Endothelial cell of umbilical vein (primary cell): ENCODE data around the gene TNN. TPM values are rescaled to one million over a fixed set of nuclear protein-coding genes. Genes with fewer than 3 reads are reported as not detected.

Experiments
- BruUV-seq: library from RNA; stranded (reverse); fragments of 400-500 nt; replicated peaks from 2 replicates; lab custom pipeline; 2021; lab: Mats Ljungman, UMichigan
- CTCF ChIA-PET: fragments of 300-600, 350-600 bp; sonication (Branson Sonifier 250); formaldehyde crosslinking; loops from one replicate; lab custom pipeline; 2021; ENCODE audit warnings: antibody characterized with exemption, inconsistent platforms; lab: Charles Lee
- POLR2A ChIA-PET: fragments of 300-600, 350-600 bp; sonication (Branson Sonifier 250); formaldehyde crosslinking; loops from one replicate; lab custom pipeline; 2021; ENCODE audit warnings: antibody characterized with exemption, inconsistent platforms; lab: Charles Lee
- DNase-seq: peaks from one replicate; pipeline ENCODE4 v3.0.0-alpha.2; 2011; ENCODE audit warnings: low read depth, low spot score
- FAIRE-seq: peaks from 2 replicates; lab custom pipeline; 2011; peaks lifted over from hg19 to GRCh38; lab: Jason Lieb, UNC
- H2AFZ ChIP-seq: 2 replicates; pipeline ENCODE4 v1.6.0; 2012; ENCODE audit warnings: low read depth, low read length, control low read depth, inconsistent platforms
- H3K27ac ChIP-seq: 2 replicates; pipeline ENCODE4 v1.5.1; 2011; ENCODE audit warnings: low read depth, mild to moderate bottlenecking, control low read depth, low read length, moderate library complexity; ENCODE audit not compliant: insufficient read depth
- H3K27me3 ChIP-seq, 2 experiments: 2 replicates each; pipeline versions ENCODE4 v1.6.0 to v1.6.1; 2011; ENCODE audit warnings: low read length in 2 of 2, mixed read lengths in 1 of 2; ENCODE audit not compliant: control insufficient read depth in 2 of 2, insufficient read depth in 2 of 2
- H3K36me3 ChIP-seq, 2 experiments: 2 replicates in 1 of 2; 3 replicates in 1 of 2; pipeline ENCODE4 v1.5.1; 2011; ENCODE audit warnings: low read length in 2 of 2, mild to moderate bottlenecking in 1 of 2, moderate library complexity in 1 of 2; ENCODE audit not compliant: control insufficient read depth in 2 of 2, insufficient read depth in 2 of 2; ENCODE audit errors: extremely low read depth in 1 of 2
- H3K4me1 ChIP-seq: 3 replicates; pipeline ENCODE4 v1.5.1; 2011; ENCODE audit warnings: mild to moderate bottlenecking, low read length; ENCODE audit not compliant: control insufficient read depth, insufficient read depth; ENCODE audit errors: extremely low read depth
- H3K4me2 ChIP-seq: 2 replicates; pipeline ENCODE4 v1.6.1; 2011; ENCODE audit warnings: low read length, control low read depth, mixed read lengths; ENCODE audit not compliant: insufficient read depth
- H3K4me3 ChIP-seq, 3 experiments: fragments of 200-600 bp in 1 of 3; sonication (generic), shearing (Covaris generic) in 1 of 3; replicated peaks in 1 of 3; 2 replicates each; pipeline ENCODE4 v1.5.1; 2011 to 2016; ENCODE audit warnings: control low read depth in 3 of 3, low read length in 3 of 3, mild to moderate bottlenecking in 2 of 3, inconsistent platforms in 1 of 3, low read depth in 1 of 3, moderate library complexity in 1 of 3; ENCODE audit not compliant: insufficient read depth in 1 of 3
- H3K79me2 ChIP-seq: 2 replicates; pipeline ENCODE4 v1.6.0; 2012; ENCODE audit warnings: low read length, inconsistent platforms; ENCODE audit not compliant: control insufficient read depth, insufficient read depth
- H3K9ac ChIP-seq: replicated peaks from 2 replicates; pipeline ENCODE3; 2011; ENCODE audit warnings: low read length, control low read depth; ENCODE audit not compliant: insufficient read depth; ENCODE audit errors: extremely low read depth
- H3K9me1 ChIP-seq: replicated peaks from 3 replicates; pipeline ENCODE4 v1.6.0; 2011; ENCODE audit warnings: mild to moderate bottlenecking, low read length; ENCODE audit not compliant: control insufficient read depth, insufficient read depth; ENCODE audit errors: extremely low read depth
- H3K9me3 ChIP-seq: replicated peaks from 2 replicates; pipeline ENCODE4 v1.5.1; 2012; ENCODE audit warnings: low read length, inconsistent platforms; ENCODE audit not compliant: control insufficient read depth, insufficient read depth
- H4K20me1 ChIP-seq: replicated peaks from 2 replicates; pipeline ENCODE3; 2011; ENCODE audit warnings: mild to moderate bottlenecking, low read length; ENCODE audit not compliant: control insufficient read depth, insufficient read depth; ENCODE audit errors: extremely low read depth
- EZH2 ChIP-seq: IDR thresholded peaks from 2 replicates; pipeline ENCODE4 v1.6.1; 2012; ENCODE audit warnings: borderline replicate concordance, low read depth, mild to moderate bottlenecking, moderate library complexity, low read length, inconsistent platforms; ENCODE audit not compliant: severe bottlenecking
- FOS ChIP-seq: IDR thresholded peaks from 2 replicates; pipeline ENCODE4 v1.6.1; 2011; ENCODE audit warnings: mild to moderate bottlenecking, low read length, moderate library complexity, borderline replicate concordance; ENCODE audit not compliant: insufficient read depth
- GATA2 ChIP-seq: IDR thresholded peaks from 2 replicates; pipeline ENCODE4 v1.7.0; 2011; ENCODE audit warnings: low read depth, mild to moderate bottlenecking, moderate library complexity, mixed read lengths, low read length; ENCODE audit not compliant: insufficient read length, insufficient read depth
- JUN ChIP-seq: IDR thresholded peaks from 2 replicates; pipeline ENCODE4 v1.6.1; 2011; ENCODE audit warnings: borderline replicate concordance, low read depth; ENCODE audit not compliant: insufficient read length, insufficient read depth
- MAX ChIP-seq: IDR thresholded peaks from 2 replicates; pipeline ENCODE4 v1.6.1; 2011; ENCODE audit not compliant: insufficient read depth, insufficient read length
- MYC ChIP-seq: IDR thresholded peaks from one replicate; pipeline ENCODE4 v1.6.1; 2011; ENCODE audit warnings: mild to moderate bottlenecking, low read depth, low read length
- POLR2A ChIP-seq: IDR thresholded peaks from 2 replicates; pipeline ENCODE4 v1.6.1; 2012; ENCODE audit warnings: low read depth, mild to moderate bottlenecking, control low read depth, low read length
- POLR2AphosphoS5 ChIP-seq: IDR thresholded peaks from 2 replicates; pipeline ENCODE4 v1.6.1; 2012; ENCODE audit warnings: low read depth, mild to moderate bottlenecking, control low read depth, low read length, moderate library complexity; ENCODE audit not compliant: insufficient read depth
- dilution Hi-C: fragments of 300-500 bp; cut with MboI; formaldehyde crosslinking; loops from one replicate; pipeline ENCODE4 v1.15.0; 2019; ENCODE audit warnings: low sequenced_read_pairs; ENCODE audit not compliant: extremely low pct_ligation_motif_present
- intact Hi-C: fragments of 100-400 bp; cut with micrococcal nuclease; formaldehyde crosslinking; loops from one replicate; pipeline ENCODE4 v1.10.0; 2022
- polyA plus RNA-seq, 4 experiments: library from polyadenylated mRNA; depleted of rRNA in 3 of 4; stranded (reverse) in 3 of 4; unstranded in 1 of 4; fragments of >200 nt; gene quantifications; 2 replicates each; pipeline versions ENCODE4 v1.2.1 to v1.2.3, GENCODE V29; 2011 to 2012; ENCODE audit warnings: missing spikeins in 1 of 4
- total RNA-seq: library from RNA; stranded (reverse); gene quantifications from 2 replicates; pipeline ENCODE4 v1.2.3, GENCODE V29; 2021
- TF ChIP-seq, protein P1 (sequence below), 2 donors: IDR thresholded peaks; 1 replicate in 1 of 2; 2 replicates in 1 of 2; pipeline ENCODE4 v1.5.1; 2011; ENCODE audit warnings: low read length in 2 of 2, mild to moderate bottlenecking in 2 of 2, moderate library complexity in 2 of 2, control low read depth in 1 of 2, inconsistent platforms in 1 of 2, low read depth in 1 of 2; ENCODE audit not compliant: insufficient read depth in 1 of 2; ENCODE audit errors: extremely low read depth in 1 of 2

TNN gene
- total and polyA plus RNA-seq, 2 donors (not counting 3 experiments of a cell fraction or from before 2014, with no cell fraction given) = not detected

GRCh38 chr1:175174309-175175102 is 106.9 kb downstream of the TNN start:
- Histone ChIP-seq H3K4me3 (no peak overlapping the region), H3K36me3 (no peaks in the 10 kb centered on the region), H3K27ac (no peak overlapping the region), H3K9me3 (no peaks in the 10 kb centered on the region), H3K79me2 (no peaks in the 10 kb centered on the region), H3K4me2 (no peak overlapping the region), H2AFZ (no peak overlapping the region), H3K9me1 (no peaks in the 10 kb centered on the region), H3K4me1 (peaks cover 17% of the 10 kb centered on the region), H4K20me1 (no peaks in the 10 kb centered on the region), H3K27me3 (no peaks in the 10 kb centered on the region), H3K9ac (no peak overlapping the region)
- intact Hi-C loops (no loop called here), dilution Hi-C loops (no loop called here)
- no TSS peak for BruUV-seq
- FAIRE-seq (no peak), DNase-seq (no peak)
- CTCF ChIA-PET = interaction anchor here (1.0 to 1.4 kb wide), 6 partner anchors 13 to 145 kb away, joined by 3 to 5 read pairs (median 4); no protein-coding TSS in a partner anchor
- TF ChIP-seq JUN (no peak), GATA2 (no peak), MAX (no peak), POLR2AphosphoS5 (no peak), POLR2A (no peak), EZH2 (no peak), FOS (no peak), MYC (no peak)
- TF ChIP-seq, protein P1, sequence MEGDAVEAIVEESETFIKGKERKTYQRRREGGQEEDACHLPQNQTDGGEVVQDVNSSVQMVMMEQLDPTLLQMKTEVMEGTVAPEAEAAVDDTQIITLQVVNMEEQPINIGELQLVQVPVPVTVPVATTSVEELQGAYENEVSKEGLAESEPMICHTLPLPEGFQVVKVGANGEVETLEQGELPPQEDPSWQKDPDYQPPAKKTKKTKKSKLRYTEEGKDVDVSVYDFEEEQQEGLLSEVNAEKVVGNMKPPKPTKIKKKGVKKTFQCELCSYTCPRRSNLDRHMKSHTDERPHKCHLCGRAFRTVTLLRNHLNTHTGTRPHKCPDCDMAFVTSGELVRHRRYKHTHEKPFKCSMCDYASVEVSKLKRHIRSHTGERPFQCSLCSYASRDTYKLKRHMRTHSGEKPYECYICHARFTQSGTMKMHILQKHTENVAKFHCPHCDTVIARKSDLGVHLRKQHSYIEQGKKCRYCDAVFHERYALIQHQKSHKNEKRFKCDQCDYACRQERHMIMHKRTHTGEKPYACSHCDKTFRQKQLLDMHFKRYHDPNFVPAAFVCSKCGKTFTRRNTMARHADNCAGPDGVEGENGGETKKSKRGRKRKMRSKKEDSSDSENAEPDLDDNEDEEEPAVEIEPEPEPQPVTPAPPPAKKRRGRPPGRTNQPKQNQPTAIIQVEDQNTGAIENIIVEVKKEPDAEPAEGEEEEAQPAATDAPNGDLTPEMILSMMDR (IDR thresholded peaks at IDR 0.05; ENCODE audit: extremely low read depth in 1 of 2, insufficient read depth in 1 of 2, low read depth in 1 of 2, low read length in 2 of 2) = no peak
- POLR2A ChIA-PET = no interaction called here
